Iris pigment epithelial cell (primary cell): ENCODE results near the gene ARHGDIB.

Source experiments
- DNase-seq: peaks from one replicate; pipeline ENCODE4 v3.0.0-alpha.2; 2011; ENCODE audit warnings: low read depth

Gene ARHGDIB

GRCh38 chr12:14961466-14962152 is at the start of gene ARHGDIB:
Gene ARHGDIB, minus strand, starts transcription at chr12:14961601. Its CDS starts 10,889 bp downstream, at chr12:14950712.
- DNase-seq = peak; percentile 44

- DNase-seq = no peak
Observed at GRCh38 chr12:15011162-15011561, 49.8 kb upstream of the ARHGDIB start.

GRCh38 chr12:15007551-15007950 is 46.1 kb upstream of the ARHGDIB start:
- DNase-seq = no peak

GRCh38 chr12:15005064-15005463 is 43.7 kb upstream of the ARHGDIB start:
- no peak for DNase-seq

- no peak for DNase-seq
Observed at GRCh38 chr12:15004421-15004820, 43.0 kb upstream of the ARHGDIB start.

GRCh38 chr12:15001733-15002382 is 40.5 kb upstream of the ARHGDIB start:
- DNase-seq = peak; percentile 52

GRCh38 chr12:15000575-15000974 is 39.2 kb upstream of the ARHGDIB start:
- DNase-seq = no peak

GRCh38 chr12:14999695-15000365 is 38.4 kb upstream of the ARHGDIB start:
- no peak for DNase-seq

- no peak for DNase-seq
Observed at GRCh38 chr12:14999021-14999694, 37.8 kb upstream of the ARHGDIB start.

GRCh38 chr12:14997998-14998397 is 36.6 kb upstream of the ARHGDIB start:
- no peak for DNase-seq

GRCh38 chr12:14995583-14996425 is 34.4 kb upstream of the ARHGDIB start:
- peak; percentile 77 for DNase-seq

GRCh38 chr12:14994610-14995009 is 33.2 kb upstream of the ARHGDIB start:
- peak; percentile 72 for DNase-seq

GRCh38 chr12:14993537-14994266 is 32.3 kb upstream of the ARHGDIB start:
- peak; percentile 89 for DNase-seq

GRCh38 chr12:14993117-14993516 is 31.7 kb upstream of the ARHGDIB start:
- DNase-seq = peak; percentile 69

- DNase-seq = no peak
Observed at GRCh38 chr12:14992673-14993072, 31.3 kb upstream of the ARHGDIB start.

GRCh38 chr12:14991069-14991468 is 29.7 kb upstream of the ARHGDIB start:
- DNase-seq = no peak

- no peak for DNase-seq
Observed at GRCh38 chr12:14989790-14990189, 28.4 kb upstream of the ARHGDIB start.

GRCh38 chr12:14988035-14988434 is 26.6 kb upstream of the ARHGDIB start:
- no peak for DNase-seq

GRCh38 chr12:14986449-14986848 is 25.0 kb upstream of the ARHGDIB start:
- DNase-seq = no peak

- DNase-seq = no peak
Observed at GRCh38 chr12:14984766-14985285, 23.4 kb upstream of the ARHGDIB start.

- no peak for DNase-seq
Observed at GRCh38 chr12:14984036-14984435, 22.6 kb upstream of the ARHGDIB start.
